Measurements from ENCODE around the gene PEDS1. TPM values are rescaled to one million over a fixed set of nuclear protein-coding genes. Genes with fewer than 3 reads are reported as not detected.

The PEDS1 gene
- total and polyA plus RNA-seq, 4 donors = 4.8 to 19.3 (median 8.6) TPM

- Histone ChIP-seq H3K4me3 (ENCODE audit: low read depth in 1 of 3, low read length in 3 of 3) (no peak overlapping the region), H3K27ac (ENCODE audit: low read depth in 1 of 2, low read length in 2 of 2) (no peak overlapping the region), H3K4me1 (ENCODE audit: control insufficient read depth in 4 of 4, insufficient read depth in 4 of 4, low read length in 3 of 4) (peaks cover 0 to 5% (median 0%) of the 10 kb centered on the region in 4 donors), H3K9ac (ENCODE audit: low read depth in 1 of 2, low read length in 2 of 2) (no peak overlapping the region), H3K27me3 (ENCODE audit: control insufficient read depth in 4 of 4, insufficient read depth in 4 of 4, low read length in 3 of 4) (no peaks in the 10 kb centered on the region), H3K36me3 (ENCODE audit: control insufficient read depth in 4 of 4, insufficient read depth in 3 of 4, low read depth in 1 of 4, low read length in 3 of 4) (no peaks in the 10 kb centered on the region), H3K9me3 (ENCODE audit: control insufficient read depth in 4 of 4, low read length in 3 of 4) (no peaks in the 10 kb centered on the region)
- TF ChIP-seq, protein P1, sequence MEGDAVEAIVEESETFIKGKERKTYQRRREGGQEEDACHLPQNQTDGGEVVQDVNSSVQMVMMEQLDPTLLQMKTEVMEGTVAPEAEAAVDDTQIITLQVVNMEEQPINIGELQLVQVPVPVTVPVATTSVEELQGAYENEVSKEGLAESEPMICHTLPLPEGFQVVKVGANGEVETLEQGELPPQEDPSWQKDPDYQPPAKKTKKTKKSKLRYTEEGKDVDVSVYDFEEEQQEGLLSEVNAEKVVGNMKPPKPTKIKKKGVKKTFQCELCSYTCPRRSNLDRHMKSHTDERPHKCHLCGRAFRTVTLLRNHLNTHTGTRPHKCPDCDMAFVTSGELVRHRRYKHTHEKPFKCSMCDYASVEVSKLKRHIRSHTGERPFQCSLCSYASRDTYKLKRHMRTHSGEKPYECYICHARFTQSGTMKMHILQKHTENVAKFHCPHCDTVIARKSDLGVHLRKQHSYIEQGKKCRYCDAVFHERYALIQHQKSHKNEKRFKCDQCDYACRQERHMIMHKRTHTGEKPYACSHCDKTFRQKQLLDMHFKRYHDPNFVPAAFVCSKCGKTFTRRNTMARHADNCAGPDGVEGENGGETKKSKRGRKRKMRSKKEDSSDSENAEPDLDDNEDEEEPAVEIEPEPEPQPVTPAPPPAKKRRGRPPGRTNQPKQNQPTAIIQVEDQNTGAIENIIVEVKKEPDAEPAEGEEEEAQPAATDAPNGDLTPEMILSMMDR (IDR thresholded peaks at IDR 0.05; ENCODE audit: low read depth, low read length, missing input control) = no peak
- no peak for TF ChIP-seq GABPA (IDR thresholded peaks at IDR 0.05 in 1 of 2, conservative IDR thresholded peaks at IDR 0.05 in 1 of 2)
- TF ChIP-seq FOXA1 (IDR thresholded peaks at IDR 0.05) = no peak
- TF ChIP-seq HNF4A (conservative IDR thresholded peaks at IDR 0.05) = no peak
- no peak for TF ChIP-seq FOXA2 (IDR thresholded peaks at IDR 0.05)
- no peak for TF ChIP-seq JUND (IDR thresholded peaks at IDR 0.05)
- TF ChIP-seq, protein P2, sequence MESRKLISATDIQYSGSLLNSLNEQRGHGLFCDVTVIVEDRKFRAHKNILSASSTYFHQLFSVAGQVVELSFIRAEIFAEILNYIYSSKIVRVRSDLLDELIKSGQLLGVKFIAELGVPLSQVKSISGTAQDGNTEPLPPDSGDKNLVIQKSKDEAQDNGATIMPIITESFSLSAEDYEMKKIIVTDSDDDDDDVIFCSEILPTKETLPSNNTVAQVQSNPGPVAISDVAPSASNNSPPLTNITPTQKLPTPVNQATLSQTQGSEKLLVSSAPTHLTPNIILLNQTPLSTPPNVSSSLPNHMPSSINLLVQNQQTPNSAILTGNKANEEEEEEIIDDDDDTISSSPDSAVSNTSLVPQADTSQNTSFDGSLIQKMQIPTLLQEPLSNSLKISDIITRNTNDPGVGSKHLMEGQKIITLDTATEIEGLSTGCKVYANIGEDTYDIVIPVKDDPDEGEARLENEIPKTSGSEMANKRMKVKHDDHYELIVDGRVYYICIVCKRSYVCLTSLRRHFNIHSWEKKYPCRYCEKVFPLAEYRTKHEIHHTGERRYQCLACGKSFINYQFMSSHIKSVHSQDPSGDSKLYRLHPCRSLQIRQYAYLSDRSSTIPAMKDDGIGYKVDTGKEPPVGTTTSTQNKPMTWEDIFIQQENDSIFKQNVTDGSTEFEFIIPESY (IDR thresholded peaks at IDR 0.05) = no peak
- no peak for TF ChIP-seq SP1 (IDR thresholded peaks at IDR 0.05)
- TF ChIP-seq RAD21 (IDR thresholded peaks at IDR 0.05) = no peak
- TF ChIP-seq YY1 (IDR thresholded peaks at IDR 0.05) = no peak
- TF ChIP-seq ATF3 (IDR thresholded peaks at IDR 0.05) = no peak
- no peak for TF ChIP-seq EGR1 (IDR thresholded peaks at IDR 0.05; ENCODE audit: low read depth in 2 of 2)
- no peak for TF ChIP-seq HNF4G (IDR thresholded peaks at IDR 0.05)
- no peak for TF ChIP-seq REST (IDR thresholded peaks at IDR 0.05)
- no peak for TF ChIP-seq NR2F2 (IDR thresholded peaks at IDR 0.05)
- no peak for TF ChIP-seq MAX (IDR thresholded peaks at IDR 0.05)
- TF ChIP-seq RXRA (IDR thresholded peaks at IDR 0.05) = no peak
- no peak for DNase-seq (ENCODE audit: low spot score)
- 82% methylated on average over 6 of the region's 6 CpGs for WGBS
These were observed 47.1 kb upstream of the PEDS1 start for GRCh38 chr20:50200482-50201104.
